Fibroblast of villous mesenchyme (primary cell): Measurements from ENCODE around the gene ARPP21. TPM values are rescaled to one million over a fixed set of nuclear protein-coding genes. Genes with fewer than 3 reads are reported as not detected.

ENCODE experiments used
- DNase-seq: peaks from one replicate; pipeline ENCODE4 v3.0.0-alpha.2; 2010; ENCODE audit warnings: low read depth
- H3K4me3 ChIP-seq: 2 replicates; pipeline ENCODE4 v1.5.1; 2011; ENCODE audit warnings: low read depth, mild to moderate bottlenecking, low read length
- small RNA-seq: library from RNA; depleted of rRNA; stranded (forward); fragments of <200 nt; gene quantifications from one replicate; pipeline ENCODE3, GENCODE V24; 2012
- total RNA-seq: library from RNA; depleted of rRNA; stranded (reverse); fragments of >200 nt; gene quantifications from 2 replicates; pipeline ENCODE4 v1.2.3, GENCODE V29; 2012
- TF ChIP-seq, protein P1 (sequence below): IDR thresholded peaks from 2 replicates; pipeline ENCODE4 v1.5.1; 2012; ENCODE audit warnings: low read depth, mild to moderate bottlenecking, low read length; ENCODE audit not compliant: insufficient read depth

Gene ARPP21
- total RNA-seq, 1 donor = not detected

DNA sequence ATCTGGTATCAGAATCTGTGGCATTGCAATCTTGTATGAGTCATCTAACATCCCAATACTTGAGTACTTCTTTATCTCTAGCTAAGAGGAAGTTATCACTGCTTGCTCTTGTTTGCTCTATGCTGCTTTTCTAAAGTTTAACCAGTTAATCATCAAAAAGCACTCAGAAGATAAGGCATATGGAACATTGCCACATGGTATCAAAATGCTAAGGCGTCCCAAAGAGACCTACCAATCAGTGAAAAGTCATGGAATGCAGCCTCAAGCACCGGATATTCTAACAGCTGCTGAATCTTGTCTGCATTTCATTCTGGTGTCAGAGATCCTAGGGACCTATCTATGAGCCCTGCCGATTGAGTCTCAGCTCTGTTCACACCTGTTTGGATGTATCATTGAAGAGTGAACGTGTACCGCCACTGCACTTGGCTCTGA, 192.8 kb downstream of the ARPP21 start:
- TF ChIP-seq, protein P1, sequence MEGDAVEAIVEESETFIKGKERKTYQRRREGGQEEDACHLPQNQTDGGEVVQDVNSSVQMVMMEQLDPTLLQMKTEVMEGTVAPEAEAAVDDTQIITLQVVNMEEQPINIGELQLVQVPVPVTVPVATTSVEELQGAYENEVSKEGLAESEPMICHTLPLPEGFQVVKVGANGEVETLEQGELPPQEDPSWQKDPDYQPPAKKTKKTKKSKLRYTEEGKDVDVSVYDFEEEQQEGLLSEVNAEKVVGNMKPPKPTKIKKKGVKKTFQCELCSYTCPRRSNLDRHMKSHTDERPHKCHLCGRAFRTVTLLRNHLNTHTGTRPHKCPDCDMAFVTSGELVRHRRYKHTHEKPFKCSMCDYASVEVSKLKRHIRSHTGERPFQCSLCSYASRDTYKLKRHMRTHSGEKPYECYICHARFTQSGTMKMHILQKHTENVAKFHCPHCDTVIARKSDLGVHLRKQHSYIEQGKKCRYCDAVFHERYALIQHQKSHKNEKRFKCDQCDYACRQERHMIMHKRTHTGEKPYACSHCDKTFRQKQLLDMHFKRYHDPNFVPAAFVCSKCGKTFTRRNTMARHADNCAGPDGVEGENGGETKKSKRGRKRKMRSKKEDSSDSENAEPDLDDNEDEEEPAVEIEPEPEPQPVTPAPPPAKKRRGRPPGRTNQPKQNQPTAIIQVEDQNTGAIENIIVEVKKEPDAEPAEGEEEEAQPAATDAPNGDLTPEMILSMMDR = no peak
- no peak overlapping the region for H3K4me3 ChIP-seq
- no peak for DNase-seq

Small RNA genes lying within 50 kb of the gene (small RNA-seq; reads per million reads assigned to genes)
- gene MIR128-2 = 7.0 reads per million, percentile 86 among the genes with 10 or more reads in this experiment
